Esophagus muscularis mucosa (tissue), 4 donors: Measurements from ENCODE around the gene AAK1. TPM values are rescaled to one million over a fixed set of nuclear protein-coding genes. Genes with fewer than 3 reads are reported as not detected.

Source experiments
- DNase-seq: peaks from one replicate; pipeline ENCODE4 v3.0.0-alpha.2; 2017; ENCODE audit errors: extremely low spot score
- H3K27ac ChIP-seq, 4 donors: fragments of 200-600 bp; sonication (generic); replicated peaks in 1 of 4; 1 replicate in 3 of 4; 2 replicates in 1 of 4; pipeline ENCODE4 v1.5.1; 2016 to 2019; ENCODE audit warnings: mild to moderate bottlenecking in 1 of 4
- H3K27me3 ChIP-seq, 4 donors: fragments of 200-600 bp; sonication (generic); one replicate each; pipeline versions ENCODE4 v1.5.1 to v1.6.0; 2016 to 2019
- H3K36me3 ChIP-seq, 4 donors: fragments of 200-600 bp; sonication (generic); one replicate each; pipeline ENCODE4 v1.5.1; 2016 to 2019
- H3K4me1 ChIP-seq, 4 donors: fragments of 200-600 bp; sonication (generic); one replicate each; pipeline ENCODE4 v1.5.1; 2016 to 2019
- H3K4me3 ChIP-seq, 4 donors: fragments of 200-600 bp; sonication (generic); 1 replicate in 2 of 4; 2 replicates in 2 of 4; pipeline ENCODE4 v1.5.1; 2016 to 2019; ENCODE audit warnings: mild to moderate bottlenecking in 4 of 4, moderate library complexity in 1 of 4
- H3K9me3 ChIP-seq, 4 donors: fragments of 200-600 bp; sonication (generic); 1 replicate in 3 of 4; 2 replicates in 1 of 4; pipeline ENCODE4 v1.5.1; 2016 to 2019
- CTCF ChIP-seq, 3 experiments: fragments of 200-600 bp in 2 of 3; fragments of 450-650 bp in 1 of 3; sonication (generic) in 2 of 3; IDR thresholded peaks; one replicate each; pipeline ENCODE4 v1.5.1; 2017 to 2019; ENCODE audit warnings: antibody characterized with exemption in 3 of 3, mild to moderate bottlenecking in 2 of 3, moderate library complexity in 1 of 3
- EP300 ChIP-seq: sonication (generic); formaldehyde crosslinking; IDR thresholded peaks from one replicate; pipeline ENCODE4 v1.6.1; 2017; ENCODE audit warnings: antibody characterized with exemption
- POLR2A ChIP-seq: fragments of 450-650 bp; IDR thresholded peaks from one replicate; pipeline ENCODE4 v1.6.1; 2017; ENCODE audit warnings: antibody characterized with exemption, moderate library complexity, mild to moderate bottlenecking, low read depth
- POLR2AphosphoS5 ChIP-seq, 2 donors: sonication (generic); formaldehyde crosslinking; IDR thresholded peaks; one replicate each; pipeline ENCODE4 v1.6.1; 2017; ENCODE audit warnings: antibody characterized with exemption in 2 of 2
- WGBS: methylation state at CpG from one replicate; pipeline ENCODE4 v1.1.5; 2018; 5-methylcytosine and 5-hydroxymethylcytosine counted together
- intact Hi-C: fragments of 100-400 bp; cut with DNase I; formaldehyde crosslinking; loops from one replicate; pipeline ENCODE4 v1.15.1; 2023
- total RNA-seq, 4 donors: library from RNA; depleted of rRNA; stranded (reverse); fragments of >200 nt; gene quantifications; one replicate each; pipeline versions ENCODE4 v1.1.0 to v1.2.1, GENCODE V29; 2016

Gene AAK1
- total RNA-seq, 4 donors from 2014 or later: 27.8 to 53.2 (median 41.9) TPM

GRCh38 chr2:69501301-69501700 is 142.2 kb downstream of the AAK1 start:
- intact Hi-C loops: no loop called here
- Histone ChIP-seq H3K27ac (no peak overlapping the region), H3K36me3 (peaks cover 17 to 74% (median 52%) of the 10 kb centered on the region in 4 donors), H3K4me1 (peaks cover 0 to 5% (median 4%) of the 10 kb centered on the region in 4 donors), H3K9me3 (no peaks in the 10 kb centered on the region), H3K4me3 (no peak overlapping the region), H3K27me3 (no peaks in the 10 kb centered on the region)
- TF ChIP-seq CTCF (IDR thresholded peaks at IDR 0.05) (no peak), EP300 (no peak), POLR2AphosphoS5 (IDR thresholded peaks at IDR 0.05) (no peak), POLR2A (no peak)
- WGBS: 87% methylated on average over 3 of the region's 3 CpGs
- DNase-seq: no peak

GRCh38 chr2:69499966-69500365 is 143.6 kb downstream of the AAK1 start:
- Histone ChIP-seq H3K4me3 (no peak overlapping the region), H3K27ac (no peak overlapping the region), H3K9me3 (no peaks in the 10 kb centered on the region), H3K4me1 (peaks cover 0 to 10% (median 4%) of the 10 kb centered on the region in 4 donors), H3K27me3 (no peaks in the 10 kb centered on the region), H3K36me3 (peaks cover 6 to 69% (median 41%) of the 10 kb centered on the region in 4 donors)
- TF ChIP-seq POLR2A (no peak), POLR2AphosphoS5 (IDR thresholded peaks at IDR 0.05) (no peak), CTCF (IDR thresholded peaks at IDR 0.05) (no peak), EP300 (no peak)
- 44% methylated on average over 3 of the region's 3 CpGs for WGBS
- no peak for DNase-seq
- intact Hi-C loops: no loop called here

- DNase-seq: no peak
- H3K36me3 ChIP-seq: peaks cover 2 to 62% (median 41%) of the 10 kb centered on the region in 4 donors
Measured at GRCh38 chr2:69499242-69499641, 144.3 kb downstream of the AAK1 start.

GRCh38 chr2:69495861-69496260 is 147.7 kb downstream of the AAK1 start:
- no peak for DNase-seq

More at GRCh38 chr2:69499242-69499641, 144.3 kb downstream of the AAK1 start:
- Histone ChIP-seq H3K27ac (no peak overlapping the region), H3K4me1 (peaks cover 0 to 10% (median 4%) of the 10 kb centered on the region in 4 donors), H3K9me3 (no peaks in the 10 kb centered on the region), H3K4me3 (no peak overlapping the region), H3K27me3 (no peaks in the 10 kb centered on the region)
- 76% methylated on average over 3 of the region's 3 CpGs for WGBS
- intact Hi-C loops: no loop called here
- TF ChIP-seq EP300 (no peak), POLR2A (no peak), CTCF (IDR thresholded peaks at IDR 0.05) (no peak), POLR2AphosphoS5 (IDR thresholded peaks at IDR 0.05) (no peak)

More at GRCh38 chr2:69495861-69496260, 147.7 kb downstream of the AAK1 start:
- intact Hi-C loops: no loop called here
- Histone ChIP-seq H3K4me3 (no peak overlapping the region), H3K27me3 (no peaks in the 10 kb centered on the region), H3K27ac (no peak overlapping the region), H3K4me1 (peaks cover 0 to 10% (median 3%) of the 10 kb centered on the region in 4 donors), H3K9me3 (no peaks in the 10 kb centered on the region), H3K36me3 (peaks cover 0 to 34% (median 27%) of the 10 kb centered on the region in 4 donors)
- WGBS: 87% methylated on average over 3 of the region's 3 CpGs
- TF ChIP-seq POLR2AphosphoS5 (IDR thresholded peaks at IDR 0.05) (no peak), EP300 (no peak), CTCF (IDR thresholded peaks at IDR 0.05) (no peak), POLR2A (no peak)
